HG02852 (cell line): ENCODE measurements around the gene CAMTA1.
"Not testable (repeated sequence)": the region's sequence is repeated elsewhere in the genome, so short reads cannot be mapped to it uniquely, and the experiment has no call there.

ENCODE experiments used
- ATAC-seq: cut with Tn5 transposase; IDR thresholded peaks from one replicate; pipeline ENCODE4 v1.9.1; 2021; ENCODE audit warnings: mild to moderate bottlenecking, moderate library complexity; ENCODE audit not compliant: unreplicated experiment

The CAMTA1 gene

GRCh38 chr1:6785318-6785727 lies at the start of gene CAMTA1:
CAMTA1 (plus strand) TSS chr1:6785454; CDS start chr1:6785531, 77 bp downstream.
- peak; percentile 68 for ATAC-seq

- no peak for ATAC-seq
These were observed 46.1 kb upstream of the CAMTA1 start for GRCh38 chr1:6738987-6739676.

GRCh38 chr1:6742676-6743188 lies 42.5 kb upstream of the CAMTA1 start:
- not testable (repeated sequence) for ATAC-seq

GRCh38 chr1:6743189-6744101 lies 41.8 kb upstream of the CAMTA1 start:
- no peak for ATAC-seq

GRCh38 chr1:6745073-6745472 lies 40.2 kb upstream of the CAMTA1 start:
- no peak for ATAC-seq

GRCh38 chr1:6747674-6748073 lies 37.6 kb upstream of the CAMTA1 start:
- no peak for ATAC-seq

- no peak for ATAC-seq
These were observed 34.8 kb upstream of the CAMTA1 start for GRCh38 chr1:6750490-6750889.

GRCh38 chr1:6753320-6754140 lies 31.7 kb upstream of the CAMTA1 start:
- no peak for ATAC-seq

- no peak for ATAC-seq
These were observed 28.8 kb upstream of the CAMTA1 start for GRCh38 chr1:6756457-6756856.

- no peak for ATAC-seq
These were observed 27.4 kb upstream of the CAMTA1 start for GRCh38 chr1:6757719-6758435.

- ATAC-seq, result no peak
These were observed 24.0 kb upstream of the CAMTA1 start for GRCh38 chr1:6761196-6761737.

GRCh38 chr1:6762060-6762459 lies 23.2 kb upstream of the CAMTA1 start:
- ATAC-seq, result no peak

GRCh38 chr1:6770751-6771440 lies 14.4 kb upstream of the CAMTA1 start:
- no peak for ATAC-seq

- no peak for ATAC-seq
These were observed 13.8 kb upstream of the CAMTA1 start for GRCh38 chr1:6771441-6771769.

GRCh38 chr1:6774381-6774780 lies 10.9 kb upstream of the CAMTA1 start:
- ATAC-seq, result no peak

GRCh38 chr1:6775261-6776043 lies 9.8 kb upstream of the CAMTA1 start:
- ATAC-seq, result no peak

- ATAC-seq, result no peak
These were observed 8.9 kb upstream of the CAMTA1 start for GRCh38 chr1:6776389-6776788.

GRCh38 chr1:6776895-6777294 lies 8.4 kb upstream of the CAMTA1 start:
- ATAC-seq, result no peak

GRCh38 chr1:6777813-6778212 lies 7.4 kb upstream of the CAMTA1 start:
- ATAC-seq, result no peak
